B cell (primary cell): ENCODE measurements around the gene SNX20.
A peak's percentile ranks its signal among the peaks of the same experiment; 100 is the strongest.

ENCODE experiments used
- CTCF ChIP-seq: fragments of 200-600 bp; IDR thresholded peaks from one replicate; pipeline ENCODE4 v1.8.0; 2022; ENCODE audit warnings: antibody characterized with exemption, mild to moderate bottlenecking
- EZH2 ChIP-seq: IDR thresholded peaks from 2 replicates; pipeline ENCODE4 v1.6.1; 2012; ENCODE audit warnings: borderline replicate concordance, low read depth, mild to moderate bottlenecking, moderate library complexity, low read length; ENCODE audit not compliant: insufficient read depth, poor library complexity, severe bottlenecking

GRCh38 chr16:50644729-50645128, 36.4 kb downstream of the SNX20 start:
- peak; percentile 59 for TF ChIP-seq CTCF
- TF ChIP-seq EZH2, result no peak
